22Rv1 (cell line): ENCODE measurements around the gene ZYX.

Experiments used
- ZFX ChIP-seq: fragments of 450-650 bp; IDR thresholded peaks from 2 replicates; pipeline ENCODE4 v1.6.1; 2017; ENCODE audit warnings: antibody characterized with exemption, borderline replicate concordance
- TF ChIP-seq, protein P1 (sequence below): fragments of 450-650 bp; IDR thresholded peaks from 2 replicates; pipeline ENCODE4 v1.5.1; 2017; ENCODE audit warnings: mild to moderate bottlenecking

DNA sequence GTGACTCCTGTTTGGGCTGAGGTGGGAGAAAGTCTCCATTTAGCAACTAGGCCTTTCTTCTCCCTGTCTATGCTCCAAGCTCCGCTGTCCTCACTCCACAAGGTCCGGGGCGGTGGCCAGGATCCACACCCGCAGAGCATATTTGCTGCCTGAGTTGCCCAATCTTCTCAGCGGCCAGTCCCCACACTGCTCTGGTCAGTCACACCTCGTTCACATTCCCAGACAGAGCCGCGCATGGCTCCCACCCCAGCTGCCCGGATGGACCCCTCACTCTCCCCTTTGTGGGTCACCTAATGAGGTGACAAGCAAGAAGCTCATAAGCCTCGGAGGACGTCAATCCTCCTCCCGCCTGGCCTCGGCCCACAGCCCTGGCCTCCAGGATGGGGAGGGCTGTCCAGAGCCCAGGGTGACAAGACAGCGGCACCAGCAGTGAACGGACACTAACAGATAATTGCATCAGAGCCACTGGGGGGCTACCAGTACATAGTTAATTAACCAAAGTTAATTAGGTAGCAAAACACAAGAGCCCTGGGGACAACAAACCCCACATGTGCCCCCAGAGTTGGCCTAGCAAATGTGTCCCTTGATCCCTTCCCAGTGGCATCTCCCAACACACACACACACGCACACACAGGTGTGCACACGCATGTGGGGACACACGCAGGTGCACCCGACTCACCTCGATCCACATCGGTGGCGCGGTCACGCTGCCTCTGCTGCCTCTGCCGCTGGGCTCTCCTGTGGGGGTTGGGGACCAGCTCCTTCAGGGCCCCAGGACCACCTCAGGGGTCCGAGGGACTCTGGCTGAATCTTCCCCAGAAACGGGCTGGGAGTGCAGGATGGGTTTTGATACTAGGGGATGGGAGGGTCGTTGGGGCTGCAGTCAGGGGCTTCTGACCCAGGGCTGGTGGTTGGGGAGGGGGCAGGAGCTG lies 15.7 kb downstream of the ZYX start:
- TF ChIP-seq, protein P1, sequence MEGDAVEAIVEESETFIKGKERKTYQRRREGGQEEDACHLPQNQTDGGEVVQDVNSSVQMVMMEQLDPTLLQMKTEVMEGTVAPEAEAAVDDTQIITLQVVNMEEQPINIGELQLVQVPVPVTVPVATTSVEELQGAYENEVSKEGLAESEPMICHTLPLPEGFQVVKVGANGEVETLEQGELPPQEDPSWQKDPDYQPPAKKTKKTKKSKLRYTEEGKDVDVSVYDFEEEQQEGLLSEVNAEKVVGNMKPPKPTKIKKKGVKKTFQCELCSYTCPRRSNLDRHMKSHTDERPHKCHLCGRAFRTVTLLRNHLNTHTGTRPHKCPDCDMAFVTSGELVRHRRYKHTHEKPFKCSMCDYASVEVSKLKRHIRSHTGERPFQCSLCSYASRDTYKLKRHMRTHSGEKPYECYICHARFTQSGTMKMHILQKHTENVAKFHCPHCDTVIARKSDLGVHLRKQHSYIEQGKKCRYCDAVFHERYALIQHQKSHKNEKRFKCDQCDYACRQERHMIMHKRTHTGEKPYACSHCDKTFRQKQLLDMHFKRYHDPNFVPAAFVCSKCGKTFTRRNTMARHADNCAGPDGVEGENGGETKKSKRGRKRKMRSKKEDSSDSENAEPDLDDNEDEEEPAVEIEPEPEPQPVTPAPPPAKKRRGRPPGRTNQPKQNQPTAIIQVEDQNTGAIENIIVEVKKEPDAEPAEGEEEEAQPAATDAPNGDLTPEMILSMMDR, result no peak
- TF ChIP-seq ZFX, result no peak
